Neural cell (in vitro differentiated cells): ENCODE measurements around the gene NBEA. TPM values are rescaled to one million over a fixed set of nuclear protein-coding genes. Genes with fewer than 3 reads are reported as not detected.

ENCODE experiments used
- H2AFZ ChIP-seq: fragments of 200-600, 300-800 bp; sonication (generic), shearing (Covaris generic); 2 replicates; pipeline ENCODE4 v1.6.0; 2014; ENCODE audit warnings: low read depth, mild to moderate bottlenecking, antibody characterized with exemption, low read length, moderate library complexity
- H3F3A ChIP-seq: fragments of 200-600 bp; shearing (Covaris generic); 2 replicates; pipeline ENCODE4 v1.6.1; 2016; ENCODE audit warnings: mild to moderate bottlenecking, moderate library complexity, mixed read lengths, antibody characterized with exemption, low read length; ENCODE audit not compliant: insufficient read depth, poor library complexity, severe bottlenecking
- H3K27ac ChIP-seq: fragments of 200-600, 300-800 bp; sonication (generic), shearing (Covaris generic); 2 replicates; pipeline ENCODE4 v1.5.1; 2014; ENCODE audit warnings: mild to moderate bottlenecking, low read length, moderate library complexity
- H3K27me3 ChIP-seq: fragments of 300-800, 200-600 bp; sonication (generic), shearing (Covaris generic); 2 replicates; pipeline ENCODE4 v1.6.0; 2014; ENCODE audit warnings: mild to moderate bottlenecking, low read depth, low read length, moderate library complexity; ENCODE audit not compliant: insufficient read depth
- H3K36me3 ChIP-seq: fragments of 300-800, 200-600 bp; sonication (generic), shearing (Covaris generic); 2 replicates; pipeline ENCODE4 v1.5.1; 2014; ENCODE audit warnings: mild to moderate bottlenecking, antibody characterized with exemption, low read length, moderate library complexity; ENCODE audit not compliant: insufficient read depth
- H3K4me2 ChIP-seq: fragments of 300-800, 200-600 bp; sonication (generic), shearing (Covaris generic); 2 replicates; pipeline ENCODE4 v1.6.0; 2014; ENCODE audit warnings: mild to moderate bottlenecking, low read length
- H3K4me3 ChIP-seq: fragments of 300-800, 200-600 bp; sonication (generic), shearing (Covaris generic); 2 replicates; pipeline ENCODE4 v1.5.1; 2014; ENCODE audit warnings: mild to moderate bottlenecking, low read length, moderate library complexity
- H3K79me2 ChIP-seq: fragments of 200-600 bp; shearing (Covaris generic); replicated peaks from 2 replicates; pipeline ENCODE4 v1.6.0; 2014; ENCODE audit warnings: mild to moderate bottlenecking, low read length, moderate library complexity; ENCODE audit not compliant: insufficient read depth
- H3K9ac ChIP-seq: fragments of 300-800, 200-600 bp; sonication (generic), shearing (Covaris generic); 2 replicates; pipeline ENCODE4 v1.6.1; 2016; ENCODE audit warnings: mild to moderate bottlenecking, low read length, mixed read lengths
- H3K9me2 ChIP-seq: fragments of 200-600 bp; shearing (Covaris generic); 2 replicates; pipeline ENCODE4 v1.6.1; 2016; ENCODE audit warnings: mild to moderate bottlenecking, low read length, mixed read lengths; ENCODE audit not compliant: insufficient read depth
- H3K9me3 ChIP-seq: fragments of 200-600, 300-800 bp; sonication (generic), shearing (Covaris generic); 2 replicates; pipeline ENCODE4 v1.6.1; 2016; ENCODE audit warnings: mild to moderate bottlenecking, mixed run types, low read length, moderate library complexity, mixed read lengths
- H4K20me1 ChIP-seq: fragments of 200-600 bp; shearing (Covaris generic); 2 replicates; pipeline ENCODE4 v1.6.1; 2016; ENCODE audit warnings: mild to moderate bottlenecking, mixed run types; ENCODE audit not compliant: insufficient read depth
- EP300 ChIP-seq: fragments of 450-650 bp; conservative IDR thresholded peaks from 2 replicates; pipeline ENCODE4 v1.6.1; 2014; ENCODE audit warnings: antibody characterized with exemption, mild to moderate bottlenecking, moderate library complexity; ENCODE audit not compliant: poor library complexity, severe bottlenecking
- EZH2 ChIP-seq: fragments of 200-600, 300-800 bp; shearing (Covaris generic), sonication (generic); IDR thresholded peaks from 2 replicates; pipeline ENCODE4 v1.6.1; 2014; ENCODE audit warnings: antibody characterized with exemption, low read length, borderline replicate concordance, mild to moderate bottlenecking; ENCODE audit not compliant: insufficient read depth, poor library complexity, severe bottlenecking
- MXI1 ChIP-seq: fragments of 450-650 bp; conservative IDR thresholded peaks from 2 replicates; pipeline ENCODE4 v1.6.1; 2014; ENCODE audit warnings: antibody characterized with exemption, mild to moderate bottlenecking; ENCODE audit not compliant: poor library complexity, severe bottlenecking
- POLR2AphosphoS5 ChIP-seq: IDR thresholded peaks from 2 replicates; pipeline ENCODE4 v1.6.1; 2012
- RAD21 ChIP-seq: fragments of 450-650 bp; conservative IDR thresholded peaks from 2 replicates; pipeline ENCODE4 v1.6.1; 2014; ENCODE audit warnings: antibody characterized with exemption, mild to moderate bottlenecking, moderate library complexity
- SMC3 ChIP-seq: fragments of 450-650 bp; conservative IDR thresholded peaks from 2 replicates; pipeline ENCODE4 v1.6.1; 2014; ENCODE audit warnings: antibody characterized with exemption, mild to moderate bottlenecking, moderate library complexity; ENCODE audit not compliant: poor library complexity
- TAF1 ChIP-seq: IDR thresholded peaks from 2 replicates; pipeline ENCODE4 v1.6.1; 2012; ENCODE audit warnings: low read depth
- polyA plus RNA-seq: library from polyadenylated mRNA; depleted of rRNA; stranded (reverse); fragments of >200 nt; gene quantifications from 2 replicates; pipeline ENCODE4 v1.2.3, GENCODE V29; 2014
- TF ChIP-seq, protein P1 (sequence below): fragments of 450-650 bp; IDR thresholded peaks from 2 replicates; pipeline ENCODE4 v1.5.1; 2014; ENCODE audit warnings: antibody characterized with exemption, mild to moderate bottlenecking, moderate library complexity; ENCODE audit not compliant: poor library complexity, severe bottlenecking
- TF ChIP-seq, protein P2 (sequence below): IDR thresholded peaks from 2 replicates; pipeline ENCODE4 v1.6.1; 2012; ENCODE audit warnings: borderline replicate concordance

Gene NBEA
- polyA plus RNA-seq, 1 donor from 2014 or later = 55.8 TPM

DNA sequence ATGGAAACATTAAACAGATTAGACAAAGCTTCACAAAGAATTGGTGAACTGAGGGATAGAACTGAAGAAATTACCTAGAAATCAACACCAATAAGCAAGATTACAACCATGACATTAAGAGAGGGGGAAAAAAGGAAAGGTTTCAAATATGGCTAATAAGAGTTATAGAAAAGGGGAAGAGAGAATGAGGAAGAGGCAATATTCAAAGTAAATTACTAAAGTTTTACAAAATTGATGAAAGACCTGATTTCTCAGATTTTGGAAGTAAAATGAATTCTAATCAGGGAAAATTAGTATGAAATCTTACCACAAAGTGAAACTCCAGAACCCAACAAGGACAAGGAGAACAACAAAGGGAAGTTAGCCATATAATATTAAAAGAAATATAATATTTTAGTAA lies 187.4 kb downstream of the NBEA start:
- no peaks in the 10 kb centered on the region for H3K9me2 ChIP-seq
- no peak overlapping the region for H3K4me2 ChIP-seq
- no peaks in the 10 kb centered on the region for H3K9me3 ChIP-seq
- H3K79me2 ChIP-seq = no peaks in the 10 kb centered on the region
- TF ChIP-seq MXI1 (no peak), TAF1 (no peak), EP300 (no peak), EZH2 (no peak), SMC3 (no peak), POLR2AphosphoS5 (no peak), RAD21 (no peak)
- TF ChIP-seq, protein P1, sequence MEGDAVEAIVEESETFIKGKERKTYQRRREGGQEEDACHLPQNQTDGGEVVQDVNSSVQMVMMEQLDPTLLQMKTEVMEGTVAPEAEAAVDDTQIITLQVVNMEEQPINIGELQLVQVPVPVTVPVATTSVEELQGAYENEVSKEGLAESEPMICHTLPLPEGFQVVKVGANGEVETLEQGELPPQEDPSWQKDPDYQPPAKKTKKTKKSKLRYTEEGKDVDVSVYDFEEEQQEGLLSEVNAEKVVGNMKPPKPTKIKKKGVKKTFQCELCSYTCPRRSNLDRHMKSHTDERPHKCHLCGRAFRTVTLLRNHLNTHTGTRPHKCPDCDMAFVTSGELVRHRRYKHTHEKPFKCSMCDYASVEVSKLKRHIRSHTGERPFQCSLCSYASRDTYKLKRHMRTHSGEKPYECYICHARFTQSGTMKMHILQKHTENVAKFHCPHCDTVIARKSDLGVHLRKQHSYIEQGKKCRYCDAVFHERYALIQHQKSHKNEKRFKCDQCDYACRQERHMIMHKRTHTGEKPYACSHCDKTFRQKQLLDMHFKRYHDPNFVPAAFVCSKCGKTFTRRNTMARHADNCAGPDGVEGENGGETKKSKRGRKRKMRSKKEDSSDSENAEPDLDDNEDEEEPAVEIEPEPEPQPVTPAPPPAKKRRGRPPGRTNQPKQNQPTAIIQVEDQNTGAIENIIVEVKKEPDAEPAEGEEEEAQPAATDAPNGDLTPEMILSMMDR = no peak
- TF ChIP-seq, protein P2, sequence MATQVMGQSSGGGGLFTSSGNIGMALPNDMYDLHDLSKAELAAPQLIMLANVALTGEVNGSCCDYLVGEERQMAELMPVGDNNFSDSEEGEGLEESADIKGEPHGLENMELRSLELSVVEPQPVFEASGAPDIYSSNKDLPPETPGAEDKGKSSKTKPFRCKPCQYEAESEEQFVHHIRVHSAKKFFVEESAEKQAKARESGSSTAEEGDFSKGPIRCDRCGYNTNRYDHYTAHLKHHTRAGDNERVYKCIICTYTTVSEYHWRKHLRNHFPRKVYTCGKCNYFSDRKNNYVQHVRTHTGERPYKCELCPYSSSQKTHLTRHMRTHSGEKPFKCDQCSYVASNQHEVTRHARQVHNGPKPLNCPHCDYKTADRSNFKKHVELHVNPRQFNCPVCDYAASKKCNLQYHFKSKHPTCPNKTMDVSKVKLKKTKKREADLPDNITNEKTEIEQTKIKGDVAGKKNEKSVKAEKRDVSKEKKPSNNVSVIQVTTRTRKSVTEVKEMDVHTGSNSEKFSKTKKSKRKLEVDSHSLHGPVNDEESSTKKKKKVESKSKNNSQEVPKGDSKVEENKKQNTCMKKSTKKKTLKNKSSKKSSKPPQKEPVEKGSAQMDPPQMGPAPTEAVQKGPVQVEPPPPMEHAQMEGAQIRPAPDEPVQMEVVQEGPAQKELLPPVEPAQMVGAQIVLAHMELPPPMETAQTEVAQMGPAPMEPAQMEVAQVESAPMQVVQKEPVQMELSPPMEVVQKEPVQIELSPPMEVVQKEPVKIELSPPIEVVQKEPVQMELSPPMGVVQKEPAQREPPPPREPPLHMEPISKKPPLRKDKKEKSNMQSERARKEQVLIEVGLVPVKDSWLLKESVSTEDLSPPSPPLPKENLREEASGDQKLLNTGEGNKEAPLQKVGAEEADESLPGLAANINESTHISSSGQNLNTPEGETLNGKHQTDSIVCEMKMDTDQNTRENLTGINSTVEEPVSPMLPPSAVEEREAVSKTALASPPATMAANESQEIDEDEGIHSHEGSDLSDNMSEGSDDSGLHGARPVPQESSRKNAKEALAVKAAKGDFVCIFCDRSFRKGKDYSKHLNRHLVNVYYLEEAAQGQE = no peak
- no peaks in the 10 kb centered on the region for H3K27me3 ChIP-seq
- no peak overlapping the region for H3K4me3 ChIP-seq
- H3K27ac ChIP-seq = no peak overlapping the region
- peaks cover 6% of the 10 kb centered on the region for H3K36me3 ChIP-seq
- H3K9ac ChIP-seq = no peak overlapping the region
- H3F3A ChIP-seq = no peaks in the 10 kb centered on the region
- H2AFZ ChIP-seq = no peak overlapping the region
- H4K20me1 ChIP-seq = no peaks in the 10 kb centered on the region

DNA sequence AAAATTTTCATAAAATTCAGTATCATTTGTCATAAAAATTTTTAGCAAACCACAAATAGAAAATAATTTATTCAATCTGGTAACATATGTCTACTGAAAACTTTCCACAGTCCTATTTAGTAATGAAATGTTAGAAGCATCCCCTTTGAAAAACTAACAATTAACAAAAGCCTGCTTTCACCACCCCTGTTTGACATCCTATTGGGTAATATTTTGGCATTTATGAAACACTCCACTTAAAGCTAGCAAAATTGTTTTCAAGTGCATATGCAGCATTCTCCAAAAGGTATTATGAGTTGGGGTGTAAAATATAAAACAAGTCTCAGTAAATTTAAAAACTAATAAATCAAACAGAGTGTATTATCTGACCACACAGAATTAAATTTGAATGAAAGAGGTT lies 189.4 kb downstream of the NBEA start:
- Histone ChIP-seq H3K4me2 (no peak overlapping the region), H3K27ac (no peak overlapping the region), H3K79me2 (no peaks in the 10 kb centered on the region), H3K9me3 (no peaks in the 10 kb centered on the region), H3F3A (no peaks in the 10 kb centered on the region), H3K36me3 (peaks cover 6% of the 10 kb centered on the region), H3K27me3 (no peaks in the 10 kb centered on the region), H4K20me1 (no peaks in the 10 kb centered on the region), H2AFZ (no peak overlapping the region), H3K9ac (no peak overlapping the region), H3K4me3 (no peak overlapping the region), H3K9me2 (no peaks in the 10 kb centered on the region)
- TF ChIP-seq, protein P2 = no peak
- TF ChIP-seq MXI1 = no peak
- TF ChIP-seq SMC3 = no peak
- TF ChIP-seq EZH2 = no peak
- TF ChIP-seq, protein P1 = no peak
- no peak for TF ChIP-seq RAD21
- no peak for TF ChIP-seq EP300
- TF ChIP-seq POLR2AphosphoS5 = no peak
- no peak for TF ChIP-seq TAF1
